NB4 (cell line): Measurements from ENCODE around the gene SLC1A5.

Experiments
- POLR2A ChIP-seq: IDR thresholded peaks from 2 replicates; pipeline ENCODE4 v1.6.1; 2011; ENCODE audit warnings: mild to moderate bottlenecking; ENCODE audit not compliant: insufficient read length; ENCODE audit errors: extremely low read depth
- TF ChIP-seq, protein P1 (sequence below): IDR thresholded peaks from one replicate; pipeline ENCODE4 v1.5.1; 2012; ENCODE audit warnings: low read depth, low read length
- TF ChIP-seq, protein P2 (sequence below): IDR thresholded peaks from 2 replicates; pipeline ENCODE4 v1.6.1; 2011; ENCODE audit warnings: low read depth, low read length

GRCh38 chr19:46773018-46773399 is 15.4 kb downstream of the SLC1A5 start:
- TF ChIP-seq, protein P1, sequence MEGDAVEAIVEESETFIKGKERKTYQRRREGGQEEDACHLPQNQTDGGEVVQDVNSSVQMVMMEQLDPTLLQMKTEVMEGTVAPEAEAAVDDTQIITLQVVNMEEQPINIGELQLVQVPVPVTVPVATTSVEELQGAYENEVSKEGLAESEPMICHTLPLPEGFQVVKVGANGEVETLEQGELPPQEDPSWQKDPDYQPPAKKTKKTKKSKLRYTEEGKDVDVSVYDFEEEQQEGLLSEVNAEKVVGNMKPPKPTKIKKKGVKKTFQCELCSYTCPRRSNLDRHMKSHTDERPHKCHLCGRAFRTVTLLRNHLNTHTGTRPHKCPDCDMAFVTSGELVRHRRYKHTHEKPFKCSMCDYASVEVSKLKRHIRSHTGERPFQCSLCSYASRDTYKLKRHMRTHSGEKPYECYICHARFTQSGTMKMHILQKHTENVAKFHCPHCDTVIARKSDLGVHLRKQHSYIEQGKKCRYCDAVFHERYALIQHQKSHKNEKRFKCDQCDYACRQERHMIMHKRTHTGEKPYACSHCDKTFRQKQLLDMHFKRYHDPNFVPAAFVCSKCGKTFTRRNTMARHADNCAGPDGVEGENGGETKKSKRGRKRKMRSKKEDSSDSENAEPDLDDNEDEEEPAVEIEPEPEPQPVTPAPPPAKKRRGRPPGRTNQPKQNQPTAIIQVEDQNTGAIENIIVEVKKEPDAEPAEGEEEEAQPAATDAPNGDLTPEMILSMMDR, result no peak
- TF ChIP-seq POLR2A, result no peak
- TF ChIP-seq, protein P2, sequence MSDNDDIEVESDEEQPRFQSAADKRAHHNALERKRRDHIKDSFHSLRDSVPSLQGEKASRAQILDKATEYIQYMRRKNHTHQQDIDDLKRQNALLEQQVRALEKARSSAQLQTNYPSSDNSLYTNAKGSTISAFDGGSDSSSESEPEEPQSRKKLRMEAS, result no peak
